ENCODE results near the gene TNFRSF18.

Gene TNFRSF18

DNA sequence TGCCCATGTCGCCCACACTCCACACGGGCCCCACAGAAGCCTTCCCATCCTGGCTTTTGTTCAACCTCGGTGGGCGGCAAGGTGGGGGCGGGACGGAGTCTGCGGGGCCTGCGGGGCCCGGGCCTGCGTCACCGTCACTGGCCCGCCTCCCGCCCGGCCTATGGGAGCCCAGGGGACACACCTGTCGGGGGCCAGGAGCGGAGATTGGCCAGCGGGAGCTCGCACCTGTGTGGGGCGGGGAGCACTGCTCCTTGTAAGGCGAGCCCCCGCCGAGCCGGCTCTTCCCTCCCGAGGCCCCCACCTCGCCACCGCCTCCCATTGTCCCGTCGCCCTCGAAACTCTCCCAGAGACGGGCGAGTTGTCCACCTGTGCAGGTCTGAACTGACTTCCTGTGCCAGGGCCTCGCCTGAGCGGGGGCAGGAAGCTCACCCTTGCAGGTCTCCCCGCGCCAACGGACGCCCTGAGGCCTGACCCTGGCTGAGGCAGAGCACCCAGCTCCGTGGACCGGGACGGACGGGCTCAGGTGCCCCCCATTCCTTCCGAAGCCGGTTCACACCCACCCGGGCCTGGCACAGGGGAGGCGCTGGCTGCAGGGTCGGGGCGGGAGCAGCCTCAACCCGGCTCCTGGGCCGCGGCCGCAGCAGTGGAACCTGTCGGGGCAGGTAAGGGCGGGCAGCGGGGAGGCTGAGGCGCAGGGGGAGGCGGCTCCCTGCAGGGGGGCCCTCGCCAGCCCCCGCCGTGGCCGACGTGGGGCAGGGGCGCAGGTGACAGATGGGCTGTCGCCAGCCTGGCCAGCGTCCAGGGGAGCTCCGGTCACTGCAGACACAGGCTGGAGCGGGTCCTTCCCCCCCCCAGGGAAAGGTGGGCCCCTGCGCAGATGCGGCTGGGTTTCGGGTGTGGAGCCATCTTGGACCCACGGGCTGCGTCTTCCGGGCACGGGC lies 43.5 kb downstream of the TNFRSF18 start:
- DNase-seq, result no peak

DNA sequence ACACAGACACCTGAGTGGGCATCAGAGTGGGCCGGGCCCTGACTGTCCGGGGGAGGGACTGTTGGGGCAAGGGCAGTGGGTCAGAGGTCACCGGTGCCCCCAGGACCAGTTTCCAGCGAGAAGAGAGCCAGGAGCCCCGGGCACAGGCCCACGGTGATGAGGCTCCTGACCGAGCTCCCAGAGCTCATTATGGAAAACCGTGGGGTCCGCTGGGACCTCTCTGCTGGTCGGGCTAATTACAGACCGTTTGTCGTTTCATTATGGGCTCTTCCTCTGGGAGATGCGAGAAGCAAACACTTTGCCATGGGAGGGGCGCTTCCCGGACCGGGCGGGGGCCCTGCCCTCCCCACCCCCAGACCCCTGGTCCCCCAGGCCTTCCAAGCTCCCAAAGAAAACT lies 44.7 kb downstream of the TNFRSF18 start:
- DNase-seq, result no peak

DNA sequence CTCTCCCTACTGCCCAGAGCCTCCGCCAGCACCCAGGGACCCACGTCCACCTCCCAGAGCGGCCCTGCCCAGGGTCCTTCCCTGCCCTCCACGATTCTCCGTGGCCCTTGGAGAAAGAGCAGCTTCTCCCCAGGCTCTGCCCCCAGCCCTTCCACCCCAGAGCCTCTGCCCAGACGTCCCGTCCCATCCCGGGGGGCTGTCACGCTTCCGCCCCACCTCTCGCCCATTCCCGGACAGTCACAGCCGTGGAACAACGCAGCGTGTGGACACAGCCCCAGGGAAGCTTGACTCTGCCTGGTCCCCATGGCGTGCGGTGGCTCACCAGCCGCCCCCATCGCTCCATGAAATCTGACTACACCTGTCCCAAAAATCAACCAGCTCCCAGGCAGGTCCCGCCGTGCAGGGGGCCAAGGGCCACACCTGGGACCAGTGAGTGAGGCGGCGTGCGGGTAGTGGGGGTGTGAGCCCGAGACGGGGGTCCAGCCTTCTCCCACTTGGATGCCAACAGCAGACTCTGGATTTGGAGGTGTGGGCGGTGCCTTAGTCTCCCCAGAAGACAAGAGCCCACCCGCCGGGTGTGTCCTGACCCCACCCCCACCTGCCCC lies 45.2 kb downstream of the TNFRSF18 start:
- DNase-seq, result no peak

DNA sequence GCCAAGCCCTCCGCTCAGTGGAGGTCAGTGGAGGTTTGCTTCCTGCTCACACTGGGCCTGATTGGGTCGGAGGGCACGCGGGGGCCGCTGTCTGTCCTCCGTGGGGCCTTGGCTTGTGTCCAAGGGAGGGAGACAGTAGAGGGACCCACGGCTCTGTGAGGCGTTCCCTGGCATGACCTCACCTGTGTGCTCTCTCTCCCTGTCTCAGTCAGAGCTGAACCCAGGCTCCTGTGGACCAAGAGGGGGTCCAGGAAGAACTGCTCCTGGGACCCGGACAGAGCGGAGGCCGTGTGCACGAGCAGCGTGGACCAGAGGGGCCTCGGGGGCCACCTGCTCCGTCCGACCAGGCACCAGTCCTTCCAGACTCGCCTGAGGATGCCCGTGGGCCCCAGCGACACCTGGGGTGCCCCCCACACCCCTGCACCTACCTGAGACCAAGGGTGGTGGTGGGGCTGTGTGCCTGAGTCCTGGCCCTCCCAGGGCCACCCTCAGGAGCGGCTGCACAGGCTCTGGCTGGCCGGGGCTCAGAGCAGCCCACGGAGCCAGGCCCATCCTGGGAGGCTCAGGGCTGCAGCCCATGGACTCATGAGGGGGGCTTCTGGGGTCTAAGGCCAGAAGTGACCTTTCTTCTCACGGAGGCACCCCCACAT lies 46.0 kb downstream of the TNFRSF18 start:
- DNase-seq, result no peak

GRCh38 chr1:1157914-1158710 lies 48.3 kb downstream of the TNFRSF18 start:
- no peak for DNase-seq

DNA sequence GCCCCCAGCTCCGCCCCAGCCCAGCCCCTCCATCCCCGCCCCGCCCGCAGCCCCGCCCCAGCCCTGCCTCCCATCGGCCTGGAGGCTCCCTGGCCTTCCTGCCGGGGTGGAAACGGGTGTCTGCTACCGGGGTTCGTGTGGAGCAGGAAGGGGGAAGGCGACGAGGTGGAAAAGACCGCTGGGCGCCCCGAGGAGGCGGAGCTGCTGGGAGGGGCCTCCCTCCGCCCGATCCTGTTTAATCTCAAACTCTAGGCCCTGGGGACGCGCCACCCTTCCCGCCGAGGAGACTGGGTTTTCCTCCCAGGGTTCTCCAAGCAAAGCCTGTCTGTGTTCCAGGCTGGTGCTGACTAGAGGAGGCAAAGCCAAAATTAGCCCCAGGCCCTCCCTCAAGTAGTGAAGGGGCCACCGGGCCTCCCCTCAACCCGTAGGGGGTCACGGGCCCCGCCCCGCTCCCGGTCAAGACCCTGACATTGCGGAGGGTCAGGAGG lies 48.9 kb downstream of the TNFRSF18 start:
- DNase-seq, result peak; percentile 77

- no peak for DNase-seq
Measured at GRCh38 chr1:1157033-1157365, 49.4 kb downstream of the TNFRSF18 start.

DNA sequence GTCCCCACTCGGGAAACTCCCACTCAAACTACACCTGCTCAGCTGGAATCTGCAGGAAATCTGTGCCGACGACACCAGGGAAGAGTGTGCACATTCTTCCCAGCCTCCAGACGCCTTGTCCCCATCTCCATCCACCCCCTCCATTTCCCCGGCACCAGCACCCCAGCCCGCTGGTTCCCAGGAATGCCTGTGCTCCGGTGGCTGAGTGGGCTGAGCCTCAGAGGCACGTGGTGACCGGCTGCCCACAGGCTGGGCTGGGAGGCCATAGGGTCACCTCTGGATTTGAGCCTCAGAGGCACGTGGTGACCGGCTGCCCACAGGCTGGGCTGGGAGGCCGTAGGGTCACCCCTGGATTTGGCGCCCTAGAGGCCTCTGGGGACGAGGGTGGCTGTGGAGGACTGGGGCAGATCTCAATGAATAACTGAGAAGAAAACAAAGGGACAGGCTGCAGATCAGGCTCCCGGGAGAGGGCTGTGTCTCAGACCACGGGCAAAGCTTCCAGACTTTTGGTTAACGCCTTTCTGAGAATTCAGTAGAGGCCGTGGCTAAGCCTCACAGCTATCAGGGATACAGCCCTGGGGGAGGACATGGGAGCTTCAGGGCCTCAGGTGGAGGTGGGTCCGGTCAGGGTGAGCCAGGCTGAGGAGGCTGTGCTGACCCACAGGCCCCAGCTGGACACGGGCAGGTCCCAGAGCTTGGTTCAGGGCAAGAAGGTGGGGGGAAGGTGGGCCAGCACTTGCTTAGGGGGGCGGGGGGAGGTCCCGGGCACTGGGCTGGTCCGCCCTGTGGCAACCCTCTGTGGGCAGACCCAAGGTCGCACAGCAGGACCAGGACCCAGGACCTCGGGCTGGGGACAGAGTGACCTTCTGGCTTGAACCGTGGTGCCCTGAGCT lies 50.0 kb downstream of the TNFRSF18 start:
- no peak for DNase-seq

DNA sequence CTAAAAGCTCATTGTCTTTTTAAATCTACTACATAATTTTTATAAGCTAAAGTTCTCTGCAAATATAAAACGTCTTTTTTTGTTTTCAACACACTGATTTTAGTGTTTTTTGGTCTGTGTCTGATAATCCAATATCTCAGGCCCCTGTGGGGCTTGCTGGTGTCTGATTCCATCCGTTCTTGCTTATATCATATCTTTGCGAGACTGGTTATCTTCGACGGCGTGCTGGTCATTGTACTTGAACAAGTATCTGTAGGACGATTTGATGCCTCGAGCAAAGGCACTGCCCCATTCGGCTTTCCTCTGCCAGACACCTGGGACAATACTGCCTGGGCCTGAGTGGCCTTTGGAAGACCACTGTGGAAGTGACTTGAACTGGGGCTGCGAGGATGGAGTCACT lies 51.1 kb downstream of the TNFRSF18 start:
- DNase-seq, result no peak

DNA sequence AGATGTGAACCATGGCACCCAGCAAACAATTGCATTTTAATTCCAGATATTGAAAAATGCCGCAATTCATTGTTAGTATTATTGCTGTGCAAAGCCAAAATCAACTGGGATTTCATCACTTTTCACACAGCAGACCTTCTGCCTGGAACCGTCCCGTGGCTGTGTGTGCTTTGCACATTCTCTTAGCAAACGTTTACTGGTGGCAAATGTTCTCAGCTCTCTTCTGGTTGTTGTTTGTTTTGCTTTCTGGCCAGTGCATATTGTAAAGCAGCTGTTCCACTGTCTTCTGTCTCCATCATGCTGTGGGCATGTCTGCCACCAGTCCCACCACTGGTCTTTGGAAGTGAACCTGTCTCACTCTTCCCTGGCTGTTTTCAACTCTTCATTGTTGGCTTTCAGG lies 52.5 kb downstream of the TNFRSF18 start:
- DNase-seq, result no peak

Data from activated CD4-positive, alpha-beta T cell treated with anti-CD3 and anti-CD28 coated beads, Interleukin-2, amount 50 U/mL, for 16 hours (primary cell).